K562 (cell line): ENCODE measurements around the gene GGTLC1. TPM values are rescaled to one million over a fixed set of nuclear protein-coding genes. Genes with fewer than 3 reads are reported as not detected.

ENCODE experiments used
- ATAC-seq: fragments of 200-7000 bp; cut with Tn5 transposase; 3 replicates; pipeline ENCODE4 v1.9.1; 2020; ENCODE audit warnings: moderate library complexity
- BruUV-seq: library from RNA; stranded (reverse); fragments of 400-500 nt; replicated peaks from 2 replicates; lab custom pipeline; 2021; lab: Mats Ljungman, UMichigan
- CTCF ChIA-PET: fragments of 300-600 bp; formaldehyde crosslinking; extraction: SDS; loops from one replicate; lab custom pipeline; 2021; ENCODE audit warnings: low intra/inter-chr PET ratio; lab: Yijun Ruan, JAX
- POLR2A ChIA-PET: fragments of 300-600, 350-650 bp; sonication (Branson Sonifier 250); formaldehyde crosslinking; extraction: SDS; loops from one replicate; lab custom pipeline; 2021; ENCODE audit warnings: antibody characterized with exemption, inconsistent platforms; lab: Yijun Ruan, JAX
- DNase-seq, 4 experiments: peaks; one replicate each; pipeline versions ENCODE4 v3.0.0 to v3.0.0-alpha.2; 2011 to 2018; ENCODE audit warnings: low spot score in 3 of 4, mixed read lengths in 3 of 4; ENCODE audit errors: extremely low read depth in 1 of 4
- FAIRE-seq: peaks from 2 replicates; lab custom pipeline; 2011; peaks lifted over from hg19 to GRCh38; lab: Jason Lieb, UNC
- H2AFZ ChIP-seq: 2 replicates; pipeline ENCODE4 v1.6.0; 2011; ENCODE audit warnings: low read depth, low read length, control low read depth, inconsistent platforms
- H3K27ac ChIP-seq: fragments of 200-600 bp; 3 replicates; pipeline ENCODE4 v1.8.0; 2011; ENCODE audit warnings: low read depth, mild to moderate bottlenecking, control low read depth, inconsistent platforms, low read length, moderate library complexity, mixed read lengths; ENCODE audit errors: extremely low read depth
- H3K27me3 ChIP-seq, 2 experiments: fragments of 300-600 bp in 1 of 2; 2 replicates in 1 of 2; 3 replicates in 1 of 2; pipeline versions ENCODE4 v1.6.0 to v1.8.0; 2011; ENCODE audit warnings: inconsistent platforms in 2 of 2, low read length in 2 of 2, mild to moderate bottlenecking in 1 of 2, mixed read lengths in 1 of 2, moderate library complexity in 1 of 2; ENCODE audit not compliant: control insufficient read depth in 2 of 2, insufficient read depth in 2 of 2
- H3K36me3 ChIP-seq: fragments of 300-600 bp; 3 replicates; pipeline ENCODE4 v1.8.0; 2011; ENCODE audit warnings: mild to moderate bottlenecking, low read length, inconsistent platforms; ENCODE audit not compliant: control insufficient read depth, insufficient read depth
- H3K4me1 ChIP-seq, 2 experiments: fragments of 200-600 bp in 1 of 2; replicated peaks in 1 of 2; 2 replicates in 1 of 2; 3 replicates in 1 of 2; pipeline versions ENCODE4 v1.5.1 to v1.8.0; 2011; ENCODE audit warnings: inconsistent platforms in 2 of 2, low read length in 2 of 2, mild to moderate bottlenecking in 1 of 2, mixed read lengths in 1 of 2, moderate library complexity in 1 of 2; ENCODE audit not compliant: control insufficient read depth in 2 of 2, insufficient read depth in 2 of 2
- H3K4me2 ChIP-seq: 2 replicates; pipeline ENCODE4 v1.6.1; 2011; ENCODE audit warnings: low read length, control low read depth, inconsistent platforms, mixed read lengths; ENCODE audit not compliant: insufficient read depth
- H3K4me3 ChIP-seq: fragments of 200-600 bp; sonication (generic), shearing (Covaris generic); 2 replicates; pipeline ENCODE4 v1.5.1; 2016; ENCODE audit warnings: control low read depth, inconsistent platforms
- H3K79me2 ChIP-seq: fragments of 200-600 bp; 3 replicates; pipeline ENCODE4 v1.8.0; 2011; ENCODE audit warnings: low read length, inconsistent platforms; ENCODE audit not compliant: control insufficient read depth, insufficient read depth
- H3K9ac ChIP-seq, 2 experiments: 2 replicates each; pipeline versions ENCODE4 v1.6.0 to v1.6.1; 2011; ENCODE audit warnings: low read depth in 2 of 2, low read length in 2 of 2, control low read depth in 1 of 2, inconsistent platforms in 1 of 2, mild to moderate bottlenecking in 1 of 2, mixed read lengths in 1 of 2; ENCODE audit not compliant: insufficient read depth in 1 of 2
- H3K9me1 ChIP-seq: one replicate; pipeline ENCODE4 v1.6.0; 2011; ENCODE audit warnings: inconsistent platforms, mild to moderate bottlenecking, low read length, moderate library complexity; ENCODE audit not compliant: control insufficient read depth, insufficient read depth
- H3K9me3 ChIP-seq: replicated peaks from 2 replicates; pipeline ENCODE4 v1.5.1; 2011; ENCODE audit warnings: low read depth, low read length, inconsistent platforms; ENCODE audit not compliant: control insufficient read depth, insufficient read depth
- H4K20me1 ChIP-seq: replicated peaks from 2 replicates; pipeline ENCODE4 v1.6.1; 2011; ENCODE audit warnings: low read length, inconsistent platforms, mixed read lengths; ENCODE audit not compliant: control insufficient read depth, insufficient read depth
- GABPA ChIP-seq: fragments of 200-800 bp; sonication (Bioruptor generic); conservative IDR thresholded peaks from 2 replicates; pipeline ENCODE4 v1.6.1; 2016; ENCODE audit warnings: low read depth, missing genetic modification characterization, missing compliant biosample characterization
- KAT7 ChIP-seq: sonication (generic); formaldehyde crosslinking; IDR thresholded peaks from 2 replicates; pipeline ENCODE4 v1.8.0; 2022; ENCODE audit warnings: missing genetic modification reagents, mild to moderate bottlenecking, borderline replicate concordance
- OTX1 ChIP-seq: fragments of 450-650 bp; formaldehyde crosslinking; IDR thresholded peaks from 2 replicates; pipeline ENCODE4 v1.4.0; 2022; ENCODE audit warnings: mild to moderate bottlenecking
- PCBP1 ChIP-seq: fragments of 200-400 bp; formaldehyde crosslinking; IDR thresholded peaks from 2 replicates; pipeline ENCODE4 v1.6.1; 2018; ENCODE audit warnings: mild to moderate bottlenecking, low read depth, low read length; ENCODE audit not compliant: poor library complexity, severe bottlenecking
- WGBS: fragments of 100-300 bp; shearing (Covaris generic); methylation state at CpG from one replicate; pipeline ENCODE4 v1.1.6; 2016; ENCODE audit warnings: low coverage, mixed read lengths; ENCODE audit not compliant: insufficient coverage; ENCODE audit errors: missing lambda C conversion rate; 5-methylcytosine and 5-hydroxymethylcytosine counted together
- in situ Hi-C: fragments of 300-500 bp; cut with MboI; formaldehyde crosslinking; loops from 4 replicates; pipeline ENCODE4 v1.15.0; 2018; ENCODE audit warnings: inconsistent platforms, mixed read lengths
- intact Hi-C: fragments of 100-400 bp; cut with micrococcal nuclease; formaldehyde crosslinking; loops from 2 replicates; pipeline ENCODE4 v1.14.2; 2022
- polyA plus RNA-seq, 8 experiments: library from polyadenylated mRNA; depleted of rRNA in 4 of 8; stranded (reverse) in 5 of 8; unstranded in 3 of 8; fragments of >200 nt; fragmentation: Nextera tagmentation in 2 of 8; fragmentation: Illumina TruSeq in 1 of 8; extraction: Ambion mirVana in 2 of 8; extraction: Trizol in 1 of 8; gene quantifications; 2 replicates each; pipeline versions ENCODE4 v1.2.1 to v1.2.3, GENCODE V29; 2011 to 2014; ENCODE audit warnings: inconsistent platforms in 1 of 8, missing spikeins in 1 of 8
- total RNA-seq, 7 experiments: library from RNA; depleted of rRNA in 6 of 7; stranded (reverse); fragments of >200 nt in 6 of 7; fragmentation: Illumina TruSeq in 2 of 7; extraction: Trizol in 2 of 7; gene quantifications; 2 replicates each; pipeline versions ENCODE4 v1.2.1 to v1.2.3, GENCODE V29; 2011 to 2021; ENCODE audit warnings: low replicate concordance in 1 of 7
- TF ChIP-seq, protein P1 (sequence below), 2 experiments: fragments of 250-450 bp in 1 of 2; fragments of 450-650 bp in 1 of 2; sonication (Bioruptor Pico) in 1 of 2; IDR thresholded peaks; 2 replicates each; pipeline versions ENCODE4 v1.6.1 to v1.8.0; 2016 to 2021; ENCODE audit warnings: mild to moderate bottlenecking in 2 of 2, moderate library complexity in 2 of 2, missing compliant biosample characterization in 1 of 2, missing genetic modification characterization in 1 of 2
- TF ChIP-seq, protein P2 (sequence below): sonication (generic); formaldehyde crosslinking; IDR thresholded peaks from 2 replicates; pipeline ENCODE4 v1.8.0; 2022; ENCODE audit warnings: missing genetic modification reagents, mild to moderate bottlenecking, borderline replicate concordance

Gene GGTLC1
- total and polyA plus RNA-seq, 9 of the 15 experiments (the other 6 are each of a cell fraction or from before 2014, with no cell fraction given): not detected

GRCh38 chr20:24027229-24027628, 38.6 kb upstream of the GGTLC1 start:
- TF ChIP-seq, protein P1, sequence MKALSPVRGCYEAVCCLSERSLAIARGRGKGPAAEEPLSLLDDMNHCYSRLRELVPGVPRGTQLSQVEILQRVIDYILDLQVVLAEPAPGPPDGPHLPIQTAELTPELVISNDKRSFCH (CRISPR knock-in tag; IDR thresholded peaks at IDR 0.05): no peak
- TF ChIP-seq, protein P1 (tag; IDR thresholded peaks at IDR 0.05): no peak
- TF ChIP-seq GABPA (peak; percentile 47), OTX1 (CRISPR knock-in tag) (no peak), PCBP1 (no peak), KAT7 (CRISPR knock-in tag) (no peak)
- TF ChIP-seq, protein P2, sequence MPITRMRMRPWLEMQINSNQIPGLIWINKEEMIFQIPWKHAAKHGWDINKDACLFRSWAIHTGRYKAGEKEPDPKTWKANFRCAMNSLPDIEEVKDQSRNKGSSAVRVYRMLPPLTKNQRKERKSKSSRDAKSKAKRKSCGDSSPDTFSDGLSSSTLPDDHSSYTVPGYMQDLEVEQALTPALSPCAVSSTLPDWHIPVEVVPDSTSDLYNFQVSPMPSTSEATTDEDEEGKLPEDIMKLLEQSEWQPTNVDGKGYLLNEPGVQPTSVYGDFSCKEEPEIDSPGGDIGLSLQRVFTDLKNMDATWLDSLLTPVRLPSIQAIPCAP (CRISPR knock-in tag): no peak
- peak in 1 of 4 experiments; percentile 1 for DNase-seq
- Histone ChIP-seq H3K79me2 (no peaks in the 10 kb centered on the region), H3K27ac (no peak overlapping the region), H3K9me3 (no peaks in the 10 kb centered on the region), H3K4me1 (no peaks in the 10 kb centered on the region), H3K27me3 (no peaks in the 10 kb centered on the region), H3K4me2 (0 out of 2 replicates have a peak overlapping the region, but pooled peaks have one; percentile 18), H2AFZ (no peak overlapping the region), H3K9me1 (no peaks in the 10 kb centered on the region), H3K4me3 (no peak overlapping the region), H4K20me1 (no peaks in the 10 kb centered on the region), H3K9ac (no peak overlapping the region), H3K36me3 (no peaks in the 10 kb centered on the region)
- CTCF ChIA-PET: no interaction called here
- FAIRE-seq: no peak
- POLR2A ChIA-PET: no interaction called here
- no peak for ATAC-seq
- WGBS: 1% methylated on average over 6 of the region's 6 CpGs
- in situ Hi-C loops: no loop called here
- intact Hi-C loops: no loop called here
- BruUV-seq: no TSS peak
